ENCODE measurements around the gene MED9.

The MED9 gene

GRCh38 chr17:17506181-17506741 is 29.5 kb downstream of the MED9 start:
- no peak for DNase-seq

- no peak for DNase-seq
Measured at GRCh38 chr17:17506893-17507464, 30.2 kb downstream of the MED9 start.

- DNase-seq: no peak
Measured at GRCh38 chr17:17507465-17508011, 30.7 kb downstream of the MED9 start.

GRCh38 chr17:17508019-17508535 is 31.3 kb downstream of the MED9 start:
- DNase-seq: no peak

GRCh38 chr17:17508646-17509591 is 32.1 kb downstream of the MED9 start:
- DNase-seq: no peak

GRCh38 chr17:17509601-17510425 is 33.0 kb downstream of the MED9 start:
- DNase-seq: no peak

- DNase-seq: no peak
Measured at GRCh38 chr17:17510456-17511292, 33.9 kb downstream of the MED9 start.

GRCh38 chr17:17511293-17511741 is 34.5 kb downstream of the MED9 start:
- no peak for DNase-seq

GRCh38 chr17:17511881-17512858 is 35.4 kb downstream of the MED9 start:
- DNase-seq: no peak

GRCh38 chr17:17512866-17513265 is 36.1 kb downstream of the MED9 start:
- no peak for DNase-seq

- DNase-seq: no peak
Measured at GRCh38 chr17:17513626-17514025, 36.8 kb downstream of the MED9 start.

- DNase-seq: no peak
Measured at GRCh38 chr17:17514361-17514992, 37.7 kb downstream of the MED9 start.

GRCh38 chr17:17514993-17515933 is 38.5 kb downstream of the MED9 start:
- no peak for DNase-seq

GRCh38 chr17:17515934-17516930 is 39.4 kb downstream of the MED9 start:
- DNase-seq: no peak

GRCh38 chr17:17516941-17517720 is 40.3 kb downstream of the MED9 start:
- no peak for DNase-seq

GRCh38 chr17:17518014-17518413 is 41.2 kb downstream of the MED9 start:
- no peak for DNase-seq

All from stimulated activated naive CD4-positive, alpha-beta T cell treated with Interleukin-2 at 50 U/mL for 16 hours (primary cell).